ENCODE results near the gene CDC27.

DNA sequence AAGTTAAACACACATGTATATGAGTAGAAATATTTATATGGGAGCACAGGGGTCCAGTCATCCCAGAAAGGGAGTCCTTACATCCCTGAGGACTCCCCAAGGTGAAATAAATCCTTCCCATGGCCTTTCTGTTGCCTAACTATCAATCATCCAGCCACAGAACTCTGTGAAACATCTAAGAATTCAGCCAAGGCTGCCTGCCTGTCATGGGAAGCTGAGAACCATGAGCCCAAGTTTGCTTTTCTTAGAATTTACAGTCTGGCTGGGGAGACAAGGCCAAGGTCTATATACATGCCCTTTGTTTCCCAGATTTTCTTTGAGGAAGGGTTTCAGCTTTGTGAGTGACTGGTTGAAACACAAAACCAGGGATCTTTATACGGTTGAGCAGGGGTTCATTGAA is 35.9 kb upstream of the CDC27 start:
- TF ChIP-seq EGR1 (IDR thresholded peaks at IDR 0.05) (no peak), TCF12 (IDR thresholded peaks at IDR 0.05; ENCODE audit: low read depth) (no peak), CEBPB (IDR thresholded peaks at IDR 0.05) (no peak), EP300 (IDR thresholded peaks at IDR 0.05; ENCODE audit: borderline replicate concordance) (no peak), FOXM1 (IDR thresholded peaks at IDR 0.05; ENCODE audit: borderline replicate concordance, low read depth) (no peak), TEAD4 (IDR thresholded peaks at IDR 0.05) (no peak), NFIC (IDR thresholded peaks at IDR 0.05) (no peak)
- TF ChIP-seq, protein P1, sequence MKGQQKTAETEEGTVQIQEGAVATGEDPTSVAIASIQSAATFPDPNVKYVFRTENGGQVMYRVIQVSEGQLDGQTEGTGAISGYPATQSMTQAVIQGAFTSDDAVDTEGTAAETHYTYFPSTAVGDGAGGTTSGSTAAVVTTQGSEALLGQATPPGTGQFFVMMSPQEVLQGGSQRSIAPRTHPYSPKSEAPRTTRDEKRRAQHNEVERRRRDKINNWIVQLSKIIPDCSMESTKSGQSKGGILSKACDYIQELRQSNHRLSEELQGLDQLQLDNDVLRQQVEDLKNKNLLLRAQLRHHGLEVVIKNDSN (IDR thresholded peaks at IDR 0.05): no peak
- TF ChIP-seq, protein P2, sequence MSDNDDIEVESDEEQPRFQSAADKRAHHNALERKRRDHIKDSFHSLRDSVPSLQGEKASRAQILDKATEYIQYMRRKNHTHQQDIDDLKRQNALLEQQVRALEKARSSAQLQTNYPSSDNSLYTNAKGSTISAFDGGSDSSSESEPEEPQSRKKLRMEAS (IDR thresholded peaks at IDR 0.05): no peak

Data from Ishikawa (cell line).